ENCODE measurements around the gene CYTH3.
"Not testable (repeated sequence)": the region's sequence is repeated elsewhere in the genome, so short reads cannot be mapped to it uniquely, and the experiment has no call there.

CYTH3 gene, protein sequence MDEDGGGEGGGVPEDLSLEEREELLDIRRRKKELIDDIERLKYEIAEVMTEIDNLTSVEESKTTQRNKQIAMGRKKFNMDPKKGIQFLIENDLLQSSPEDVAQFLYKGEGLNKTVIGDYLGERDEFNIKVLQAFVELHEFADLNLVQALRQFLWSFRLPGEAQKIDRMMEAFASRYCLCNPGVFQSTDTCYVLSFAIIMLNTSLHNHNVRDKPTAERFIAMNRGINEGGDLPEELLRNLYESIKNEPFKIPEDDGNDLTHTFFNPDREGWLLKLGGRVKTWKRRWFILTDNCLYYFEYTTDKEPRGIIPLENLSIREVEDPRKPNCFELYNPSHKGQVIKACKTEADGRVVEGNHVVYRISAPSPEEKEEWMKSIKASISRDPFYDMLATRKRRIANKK

DNA sequence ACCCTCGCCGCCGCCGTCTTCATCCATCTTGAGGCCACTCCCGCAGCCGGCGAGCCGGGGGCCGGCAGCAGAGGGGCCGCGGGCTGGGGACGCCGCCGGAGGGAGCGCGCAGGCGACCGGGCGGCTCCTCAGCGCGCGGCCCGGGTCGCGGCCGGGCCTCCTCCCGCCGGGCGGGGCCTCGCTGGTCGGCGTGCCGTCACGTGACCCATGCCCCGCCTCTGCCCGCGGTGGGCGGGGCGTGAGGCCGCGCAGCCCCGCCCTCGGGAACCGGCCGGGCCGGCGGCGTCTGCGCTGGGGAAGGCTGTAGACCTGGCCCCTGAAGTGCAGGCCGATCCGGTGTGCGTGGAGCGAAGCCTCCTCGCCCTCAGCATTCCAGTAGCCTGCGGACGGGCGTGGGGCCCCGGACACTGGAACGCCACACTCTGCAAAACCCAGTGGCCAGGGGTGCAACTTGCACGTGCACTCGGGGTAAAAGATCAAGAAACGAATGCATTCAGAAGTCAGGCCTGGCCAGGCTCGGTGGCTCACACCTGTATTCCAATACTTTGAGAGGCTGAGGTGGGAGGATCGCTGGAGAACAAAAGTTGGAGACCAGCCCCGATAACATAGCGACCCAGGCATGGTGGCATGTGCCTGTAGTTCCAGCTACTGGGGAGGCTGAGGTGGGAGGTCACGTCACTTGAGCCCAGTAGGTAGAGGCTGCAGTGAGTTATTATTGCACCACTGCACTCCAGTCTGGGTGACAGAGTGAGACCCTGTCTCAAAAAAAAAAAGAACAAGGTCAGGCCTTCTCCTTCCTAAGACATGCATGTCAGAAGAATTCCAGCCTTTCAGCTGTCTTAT lies at the start of gene CYTH3:
TSS of gene CYTH3 (minus strand) at position 144 of the 843 bp plus-strand sequence. CDS start at position 27, 117 bp downstream.
- DNase-seq, result peak; percentile 39

DNA sequence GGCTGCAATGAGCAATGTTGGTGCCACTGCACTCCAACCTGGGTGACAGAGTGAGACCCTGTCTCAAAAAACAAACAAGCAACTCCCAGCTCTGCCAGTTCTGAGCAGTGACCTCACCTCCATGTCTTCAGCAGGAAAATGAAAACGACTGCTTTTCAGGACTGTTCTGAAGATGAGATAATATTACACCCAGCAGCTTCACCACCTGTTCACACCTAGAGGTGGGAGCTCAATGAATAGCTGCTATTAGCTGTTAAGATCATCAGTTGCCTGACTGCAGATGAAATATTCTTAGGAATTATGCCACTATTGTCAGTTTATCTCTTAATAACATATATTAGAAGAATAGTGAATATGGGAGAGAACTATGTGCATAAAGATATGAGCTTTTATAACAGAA lies 48.4 kb upstream of the CYTH3 start:
- no peak for DNase-seq

DNA sequence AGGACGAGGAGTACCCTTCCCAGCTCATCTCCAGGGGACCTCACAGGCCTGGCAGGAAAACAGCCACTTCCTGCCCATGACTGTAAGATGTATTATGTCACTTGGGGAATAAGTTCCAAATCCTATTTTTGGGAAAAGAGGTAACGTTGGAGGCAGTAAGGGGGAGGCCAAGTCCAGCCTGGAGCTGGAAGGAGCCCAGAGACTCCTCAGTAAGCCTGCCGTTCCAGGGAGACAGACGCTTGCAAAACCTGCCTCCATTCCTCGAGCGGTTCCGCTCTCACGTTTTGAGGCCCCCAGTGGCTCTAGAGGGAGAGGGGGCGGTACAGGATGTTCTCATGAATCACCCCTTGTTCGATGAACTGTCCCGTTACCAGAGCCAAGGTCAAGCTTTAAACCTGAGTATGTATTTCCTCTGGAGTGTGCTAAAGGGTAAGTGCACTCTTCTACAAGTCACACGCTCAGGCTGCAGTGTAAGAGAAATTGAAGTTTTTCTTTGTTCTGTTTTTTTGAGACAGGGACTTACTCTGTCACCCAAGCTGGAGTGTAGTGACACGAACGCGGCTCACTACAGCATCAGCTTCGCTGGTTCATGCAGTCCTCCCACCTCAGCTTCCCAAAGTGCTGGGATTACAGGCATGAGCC lies 45.5 kb upstream of the CYTH3 start:
- peak; percentile 48 for DNase-seq

DNA sequence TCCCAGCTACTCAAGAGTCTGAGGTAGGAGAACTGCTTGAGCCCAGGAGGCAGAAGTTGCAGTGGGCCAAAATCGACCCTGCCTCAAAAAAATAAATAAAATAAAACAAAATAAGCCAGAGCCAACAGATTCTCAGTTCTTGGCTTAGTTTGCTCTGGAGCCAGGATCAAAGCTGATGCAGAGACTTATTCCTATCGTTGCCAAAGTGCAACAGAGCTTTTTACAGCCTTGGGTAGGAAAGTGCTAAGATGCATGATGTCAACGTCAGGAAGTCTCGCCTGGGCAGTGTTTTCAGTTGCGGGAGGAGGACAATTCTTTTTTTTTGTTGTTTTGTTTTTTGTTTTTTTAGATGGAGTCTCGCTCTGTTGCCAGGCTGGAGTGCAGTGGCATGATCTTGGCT lies 43.8 kb upstream of the CYTH3 start:
- DNase-seq, result no peak

DNA sequence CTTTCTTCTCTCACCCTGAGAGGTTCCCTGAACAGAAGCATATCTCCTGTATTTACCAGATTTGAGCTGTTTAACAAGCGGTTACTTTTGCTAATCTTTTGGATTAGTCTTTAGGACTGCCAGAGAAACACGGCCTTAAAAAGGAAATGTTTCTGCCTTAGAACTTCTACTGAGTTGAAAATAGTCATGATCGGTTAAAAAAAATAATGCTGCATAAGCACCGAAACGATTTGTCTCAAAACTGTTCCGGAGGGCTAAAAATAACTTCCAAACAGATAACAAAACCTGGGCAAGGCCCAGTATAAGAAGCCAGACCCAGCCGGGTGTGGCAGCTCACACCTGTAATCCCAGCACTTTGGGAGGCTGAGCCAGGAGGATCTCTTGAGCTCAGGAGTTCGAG lies 43.3 kb upstream of the CYTH3 start:
- no peak for DNase-seq

DNA sequence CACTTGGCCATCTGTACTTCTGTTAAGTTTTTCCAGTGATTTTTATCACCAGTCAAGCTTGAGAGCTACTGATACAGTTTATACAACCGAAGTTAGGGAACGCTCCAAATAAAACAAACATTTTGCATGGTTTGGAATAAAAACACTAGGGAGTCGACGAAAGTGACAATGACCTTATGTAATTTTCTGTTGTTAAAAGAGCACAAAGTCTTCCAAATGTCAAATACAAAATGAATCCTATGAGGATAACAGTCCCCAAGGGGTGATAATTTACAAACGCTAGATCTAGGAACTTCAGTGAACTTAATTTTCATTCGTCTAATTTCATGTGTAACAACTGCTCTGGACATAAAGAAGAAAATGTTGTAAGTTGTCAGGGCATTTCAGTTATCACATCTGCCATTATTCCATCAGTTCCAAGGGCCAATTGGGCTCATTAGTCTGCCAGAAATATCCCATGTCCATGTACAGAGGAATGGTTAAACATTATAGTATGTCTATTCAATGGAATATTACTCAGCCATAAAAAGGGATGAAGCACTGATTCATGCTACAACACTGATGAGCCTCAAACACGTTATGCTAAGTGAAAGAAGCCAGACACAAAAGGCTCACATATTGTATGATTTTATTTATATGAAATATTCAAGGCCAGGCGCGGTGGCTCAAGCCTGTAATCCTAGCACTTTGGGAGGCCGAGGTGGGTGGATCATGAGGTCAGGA lies 38.0 kb upstream of the CYTH3 start:
- no peak for DNase-seq

DNA sequence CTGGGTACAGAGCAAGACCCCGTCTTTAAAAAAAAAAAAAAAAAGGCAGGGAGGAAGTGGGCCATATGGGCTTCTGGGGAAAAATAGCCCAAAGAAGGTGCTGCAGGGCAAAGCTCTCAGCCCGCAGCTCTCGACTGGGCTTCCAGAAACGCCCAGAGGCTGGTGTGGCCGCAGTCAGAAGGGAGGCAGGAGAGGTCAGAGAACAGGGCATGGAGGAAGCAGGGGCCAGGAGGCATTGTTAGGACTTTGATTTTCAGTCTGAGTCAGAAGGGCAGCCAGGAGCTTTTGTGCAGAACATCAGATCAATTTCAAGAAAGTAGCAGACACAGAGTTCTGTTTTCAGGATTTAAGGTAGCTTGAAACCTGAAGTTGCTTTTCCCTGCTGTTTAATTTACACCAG lies 35.3 kb upstream of the CYTH3 start:
- DNase-seq, result no peak

DNA sequence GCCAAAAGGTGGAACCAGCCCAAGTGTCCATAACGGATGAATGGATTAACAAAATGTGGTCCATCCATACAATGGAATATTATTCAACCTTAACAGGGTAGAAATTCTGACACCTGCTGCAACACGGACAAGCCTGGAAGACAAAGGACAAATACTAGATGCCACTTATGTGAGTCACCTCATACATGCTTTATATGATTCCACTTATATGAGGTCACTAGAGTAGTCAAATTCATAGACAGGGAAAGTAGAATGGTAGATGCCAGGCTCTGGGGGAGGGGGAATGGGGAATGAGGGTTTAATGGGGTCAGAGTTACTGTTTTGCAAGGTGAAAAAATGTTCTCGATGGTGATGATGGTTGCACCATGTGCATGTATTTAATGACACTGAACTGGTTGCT lies 34.0 kb upstream of the CYTH3 start:
- DNase-seq, result no peak

DNA sequence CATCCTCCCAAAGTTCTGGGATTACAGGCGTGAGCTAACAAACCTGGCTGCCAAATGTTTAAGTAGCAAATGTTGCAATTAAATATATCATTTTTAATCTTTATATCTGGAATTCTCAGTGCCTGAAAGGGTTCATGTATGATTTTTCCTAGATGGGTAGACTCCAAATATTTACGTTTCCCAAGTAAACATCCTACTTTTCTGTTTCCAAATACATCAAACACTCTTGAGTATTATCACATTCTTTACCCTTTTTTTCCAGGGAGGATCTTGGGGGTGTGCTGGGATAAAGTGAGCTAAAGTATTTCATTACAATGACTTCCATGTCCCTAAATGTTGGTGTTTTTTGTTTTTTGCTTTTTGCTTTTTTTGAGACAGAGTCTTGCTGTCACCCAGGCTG lies 32.9 kb upstream of the CYTH3 start:
- DNase-seq, result no peak

DNA sequence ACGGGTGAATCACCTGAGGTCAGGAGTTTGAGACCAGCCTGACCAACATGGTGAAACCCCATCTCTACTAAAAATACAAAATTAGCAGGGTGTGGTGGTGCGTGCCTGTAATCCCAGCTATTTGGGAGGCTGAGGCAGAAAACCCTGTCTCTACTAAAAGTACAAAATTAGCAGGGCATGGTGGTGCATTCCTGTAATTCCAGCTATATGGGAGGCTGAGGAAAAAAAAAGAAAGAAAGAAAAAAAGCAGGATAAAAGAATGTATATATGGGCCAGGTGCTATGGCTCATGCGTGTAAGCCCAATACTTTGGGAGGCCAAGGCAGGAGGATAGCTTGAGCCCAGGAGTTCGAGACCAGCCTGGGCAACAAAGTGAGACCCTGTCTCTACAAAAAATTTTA lies 29.0 kb upstream of the CYTH3 start:
- not testable (repeated sequence) for DNase-seq

DNA sequence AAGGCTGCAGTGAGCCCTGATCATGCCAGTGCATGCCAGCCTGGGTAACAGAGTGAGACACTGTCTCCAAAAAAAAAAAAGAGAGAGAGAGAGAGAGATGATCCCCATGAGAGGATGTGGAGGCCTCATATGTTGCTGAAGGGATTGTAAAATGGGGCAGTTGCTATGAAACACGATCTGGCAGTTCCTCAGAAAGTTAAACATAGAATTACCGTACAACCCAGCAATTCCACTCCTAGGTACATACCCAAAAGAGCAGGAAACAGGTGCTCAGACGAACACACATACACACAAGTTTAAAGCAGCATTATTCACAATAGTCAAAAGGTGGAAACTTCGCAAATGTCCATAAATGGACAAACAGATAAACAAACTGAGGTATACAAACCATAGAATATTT lies 27.4 kb upstream of the CYTH3 start:
- DNase-seq, result no peak

DNA sequence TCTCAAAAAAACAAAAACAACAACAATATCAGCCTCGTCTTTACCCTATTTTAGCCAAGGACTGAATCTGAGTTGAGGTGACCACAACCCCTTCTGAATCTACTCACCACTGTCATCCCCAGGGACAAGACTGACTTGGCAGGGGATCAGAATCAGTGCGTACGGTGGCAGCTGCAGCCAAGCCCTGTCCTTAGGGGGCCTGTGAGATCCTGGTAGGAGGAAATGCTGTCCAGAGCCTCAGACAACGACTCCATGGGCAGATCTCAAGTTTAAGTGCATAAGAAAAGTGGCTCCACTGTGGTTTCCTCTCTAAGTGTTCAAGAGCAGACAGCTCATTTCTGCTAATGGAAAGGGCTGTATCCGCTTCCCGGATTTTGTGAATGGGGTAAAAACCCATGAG lies 22.4 kb upstream of the CYTH3 start:
- no peak for DNase-seq

DNA sequence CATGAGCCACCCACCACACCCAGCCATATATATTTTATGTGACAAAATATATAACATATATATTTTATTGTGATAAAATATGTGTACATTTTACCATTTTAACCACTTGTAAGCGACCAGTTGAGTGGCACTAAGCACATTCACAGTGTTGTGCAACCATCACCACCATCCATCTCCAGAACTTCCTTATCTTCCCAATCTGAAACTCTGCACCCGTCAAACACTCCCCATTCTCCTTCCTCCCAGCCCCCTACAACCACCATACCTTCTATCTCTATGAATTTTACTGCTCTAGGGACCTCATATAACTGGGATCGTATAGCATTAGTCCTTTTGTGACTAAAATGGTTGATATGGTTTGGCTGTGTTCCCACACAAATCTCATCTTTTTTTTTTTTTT lies 20.8 kb upstream of the CYTH3 start:
- no peak for DNase-seq

DNA sequence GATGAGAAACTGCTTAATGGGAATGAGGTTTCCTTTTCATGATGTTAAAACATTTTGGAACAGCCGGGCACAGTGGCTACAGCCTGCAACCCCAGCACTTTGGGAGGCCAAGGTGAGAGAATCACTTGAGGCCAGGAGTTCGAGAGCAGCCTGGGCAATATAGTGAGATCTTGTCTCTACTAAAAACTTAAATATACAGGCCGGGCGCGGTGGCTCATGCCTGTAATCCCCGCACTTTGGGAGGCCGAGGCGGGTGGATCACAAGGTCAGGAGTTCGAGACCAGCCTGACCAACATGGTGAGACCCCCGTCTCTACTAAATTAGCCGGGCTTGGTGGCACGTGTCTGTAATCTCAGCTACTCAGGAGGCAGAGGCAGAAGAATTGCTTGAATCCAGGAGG lies 19.5 kb upstream of the CYTH3 start:
- not testable (repeated sequence) for DNase-seq

DNA sequence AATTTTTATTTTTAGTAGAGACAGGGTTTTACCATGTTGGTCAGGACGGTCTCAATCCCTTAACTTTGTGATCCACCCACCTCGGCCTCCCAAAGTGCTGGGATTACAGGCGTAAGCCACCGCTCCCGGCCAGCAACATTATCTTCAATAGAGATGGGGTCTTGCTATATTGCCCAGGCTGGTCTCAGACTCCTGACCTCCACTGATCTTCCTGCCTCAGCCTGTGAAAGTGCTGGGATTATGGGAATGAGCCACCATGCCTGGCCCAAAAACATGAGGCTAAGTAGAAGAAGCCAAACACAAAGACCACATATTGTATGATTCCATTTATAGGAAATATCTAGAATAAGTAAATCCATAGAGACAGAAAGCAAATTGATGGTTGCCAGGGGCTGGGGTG lies 19.1 kb upstream of the CYTH3 start:
- no peak for DNase-seq

DNA sequence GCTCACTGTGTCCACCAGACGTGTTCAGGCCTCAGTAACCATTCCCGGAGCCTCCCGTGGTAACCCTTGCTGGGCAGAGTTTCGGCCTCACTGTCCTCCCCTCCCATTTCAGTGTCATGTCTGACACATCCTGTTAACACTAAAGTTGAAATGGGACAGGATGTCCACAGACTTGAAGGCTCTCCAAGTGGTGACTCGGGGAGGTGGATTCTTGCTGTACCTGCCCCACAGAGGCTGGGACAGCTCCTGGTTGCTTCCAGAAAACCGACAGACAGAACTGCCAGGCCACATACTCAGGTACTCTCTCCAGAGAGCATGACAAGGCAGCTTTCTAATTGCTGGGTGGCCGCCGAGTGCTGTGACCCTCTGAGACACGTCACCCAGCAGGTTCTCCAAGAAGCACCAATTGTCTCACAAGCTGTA lies 17.9 kb upstream of the CYTH3 start:
- DNase-seq, result no peak

DNA sequence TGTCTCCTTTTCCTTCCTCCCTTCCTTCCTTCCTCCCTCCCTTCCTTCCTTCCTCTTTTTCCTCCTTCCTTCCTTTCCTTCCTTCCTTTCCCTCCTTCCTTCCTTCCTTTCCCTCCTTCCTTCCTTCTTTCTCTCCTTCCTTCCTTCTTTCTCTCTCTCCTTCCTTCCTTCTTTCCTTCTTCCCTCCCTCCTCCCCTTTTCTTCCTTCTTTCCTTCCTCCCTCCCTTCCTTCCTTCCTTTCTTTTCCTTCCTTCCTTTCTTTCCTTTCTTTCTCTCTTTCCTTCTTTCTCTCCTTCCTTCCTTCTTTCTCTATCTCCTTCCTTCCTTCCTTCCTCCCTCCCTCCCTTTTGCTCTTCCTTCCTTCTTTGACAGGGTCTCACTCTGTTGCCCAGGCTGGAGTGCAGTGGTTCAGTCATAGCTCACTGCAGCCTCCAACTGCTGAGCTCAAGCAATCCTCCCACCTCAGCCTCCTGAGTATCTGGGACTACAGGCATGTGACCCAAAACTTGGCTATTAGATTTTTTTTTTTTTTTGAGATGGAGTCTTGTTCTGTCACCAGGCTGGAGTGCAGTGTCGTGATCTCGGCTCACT lies 15.9 kb upstream of the CYTH3 start:
- DNase-seq, result no peak

DNA sequence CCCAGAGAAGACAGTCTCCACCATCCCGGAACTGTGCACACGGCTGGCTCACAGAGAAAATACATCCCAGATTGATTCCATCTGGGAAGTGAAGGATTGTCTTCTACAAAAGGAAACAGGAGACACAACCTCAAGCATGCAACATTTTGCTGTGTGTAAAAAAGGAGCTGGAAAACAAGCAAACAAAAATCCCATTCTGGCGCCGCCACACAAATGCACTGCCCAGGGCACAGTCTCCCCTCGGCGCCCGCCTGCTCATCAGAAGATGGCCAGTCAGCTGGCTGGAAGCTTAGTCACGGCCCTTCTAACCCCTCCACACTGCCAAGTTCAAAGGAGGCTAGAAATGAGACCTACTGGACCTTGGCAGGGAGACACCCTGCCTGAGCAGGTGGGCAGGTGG lies 14.1 kb upstream of the CYTH3 start:
- no peak for DNase-seq

DNA sequence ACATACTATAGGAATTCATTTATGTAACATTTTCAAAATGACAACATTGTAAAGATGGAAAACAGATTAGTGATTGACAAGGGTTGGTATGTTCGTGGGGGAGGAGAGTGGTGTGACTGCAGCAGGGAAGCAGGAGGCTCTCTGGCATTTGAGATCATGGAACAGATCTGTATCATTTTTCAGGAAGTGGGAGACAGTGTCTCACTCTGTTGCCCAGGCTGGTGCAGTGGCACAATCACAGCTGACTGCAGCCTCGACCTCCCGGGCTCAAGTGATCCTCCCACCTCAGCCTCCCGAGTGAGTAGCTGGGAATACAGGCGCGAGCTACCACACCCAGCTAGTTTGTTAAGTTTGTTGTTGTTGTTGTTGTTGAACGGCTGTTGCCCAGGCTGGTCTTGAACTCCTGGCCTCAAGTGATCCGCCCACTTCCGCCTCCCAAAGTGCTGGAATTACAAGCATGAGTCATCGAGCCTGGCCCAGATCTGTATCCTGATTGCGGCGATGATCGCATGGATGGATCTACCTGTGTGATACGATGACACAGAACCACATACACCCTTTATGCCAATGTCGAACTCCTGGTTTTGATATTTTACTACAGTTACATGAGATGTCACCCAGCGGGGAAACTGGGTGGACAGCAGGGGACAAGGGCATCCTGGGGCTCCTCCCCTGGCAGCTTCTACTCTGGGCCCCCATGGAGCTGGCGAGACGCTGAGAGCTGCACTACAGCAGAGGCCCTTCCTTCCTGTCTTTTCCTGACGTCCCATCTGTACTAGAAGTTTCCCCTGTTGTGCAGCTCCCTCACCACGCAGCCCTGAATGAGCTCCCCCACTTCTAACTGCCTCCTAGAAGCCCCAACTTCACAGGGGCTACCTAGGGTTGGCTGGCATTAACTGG lies 12.3 kb upstream of the CYTH3 start:
- no peak for DNase-seq

DNA sequence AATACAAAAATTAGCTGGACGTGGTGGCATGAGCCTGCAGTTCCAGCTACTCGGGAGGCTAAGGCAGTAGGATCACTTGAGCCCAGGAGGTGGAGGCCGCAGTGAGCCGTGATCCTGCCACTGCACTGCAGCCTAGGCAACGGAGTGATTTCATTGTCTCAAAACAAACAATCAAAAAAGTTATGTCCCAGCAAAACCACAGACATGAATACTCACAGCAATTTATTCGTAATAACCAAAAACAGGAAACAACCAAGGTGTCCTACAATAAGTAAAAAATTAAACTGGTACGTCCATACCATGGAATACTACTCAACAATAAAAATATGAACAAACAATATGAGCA lies 11.6 kb upstream of the CYTH3 start:
- no peak for DNase-seq

DNA sequence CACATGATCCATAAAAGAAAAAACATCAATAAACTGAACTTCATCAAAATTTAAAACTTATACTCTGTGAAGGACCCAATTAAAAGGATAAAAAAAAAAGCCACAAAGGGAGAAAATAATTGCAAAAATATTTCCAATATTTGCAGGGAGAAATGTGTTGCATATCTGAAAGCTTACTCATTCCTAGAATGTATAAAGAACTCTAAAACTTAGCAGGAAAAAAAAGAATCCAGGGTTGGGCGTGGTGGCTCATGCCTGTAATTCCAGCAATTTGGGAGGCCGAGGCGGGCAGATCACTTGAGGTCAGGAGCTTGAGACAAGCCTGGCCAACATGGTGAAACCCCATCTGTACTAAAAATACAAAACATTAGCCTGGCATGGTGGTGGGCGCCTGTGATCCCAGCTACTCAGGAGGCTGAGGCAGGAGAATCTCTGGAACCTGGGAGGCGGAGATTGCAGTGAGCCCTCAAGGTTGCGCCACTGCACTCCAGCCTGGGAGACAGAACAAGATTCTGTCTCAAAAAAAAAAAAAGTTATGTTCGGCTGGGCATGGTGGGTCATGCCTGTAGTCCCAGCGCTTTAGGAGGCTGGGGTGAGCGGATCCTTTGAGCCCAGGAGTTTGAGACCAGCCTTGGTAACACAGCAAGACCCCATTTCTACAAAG lies 11.1 kb upstream of the CYTH3 start:
- not testable (repeated sequence) for DNase-seq

Measured in GOT3 (cell line).